SHP77 (cell line): ENCODE data around the gene IFNAR2.
"Not testable (repeated sequence)": the region's sequence is repeated elsewhere in the genome, so short reads cannot be mapped to it uniquely, and the experiment has no call there.

Experiments
- DNase-seq, 2 experiments: peaks; one replicate each; lab custom pipeline; 2025; lab: John Stamatoyannopoulos, UW

IFNAR2 gene

DNA sequence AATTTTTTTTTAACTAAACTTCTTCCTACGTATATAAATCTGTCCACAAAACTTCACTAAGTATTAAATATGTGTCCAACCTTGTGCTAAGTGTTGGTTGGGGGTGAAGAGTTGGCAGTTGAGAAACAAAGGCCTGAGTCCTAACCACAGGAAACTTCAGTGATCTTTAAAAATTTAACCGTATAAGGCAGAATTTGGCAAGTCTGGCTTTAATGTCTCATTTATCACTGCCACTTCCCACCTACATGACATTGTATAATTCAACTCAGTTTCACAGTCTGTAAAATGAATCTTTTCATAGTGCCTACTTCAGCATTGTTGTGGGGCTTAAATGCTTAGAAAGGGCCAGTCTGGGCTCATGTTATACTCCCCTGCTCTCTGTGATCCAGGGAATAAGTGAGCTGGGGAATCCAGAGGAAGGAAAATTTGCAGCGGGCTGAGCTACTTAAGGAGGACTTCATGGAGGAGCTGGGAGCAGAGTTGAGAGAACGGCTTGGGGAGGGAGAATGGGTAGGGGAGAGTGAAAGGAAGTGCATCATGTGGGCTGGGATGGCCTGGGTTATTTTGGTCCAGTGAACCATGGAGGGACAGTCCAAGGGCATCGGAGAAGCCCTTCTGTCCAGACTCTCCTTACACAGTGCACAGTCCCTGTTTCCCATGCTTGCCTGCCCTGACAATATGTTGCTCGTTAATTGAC lies 14.5 kb downstream of the IFNAR2 start:
- no peak for DNase-seq

DNA sequence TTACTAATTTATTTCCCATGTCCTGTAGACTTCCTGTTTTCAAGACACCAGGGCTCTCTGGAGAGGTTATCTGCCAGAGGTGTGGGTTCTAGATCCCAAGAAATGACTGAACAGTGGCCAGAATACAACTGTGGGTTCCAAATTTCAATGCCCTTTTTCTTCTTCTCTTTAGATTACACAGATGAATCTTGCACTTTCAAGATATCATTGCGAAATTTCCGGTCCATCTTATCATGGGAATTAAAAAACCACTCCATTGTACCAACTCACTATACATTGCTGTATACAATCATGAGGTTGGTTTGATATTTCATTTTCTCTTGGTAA lies 15.0 kb downstream of the IFNAR2 start:
- DNase-seq: no peak

DNA sequence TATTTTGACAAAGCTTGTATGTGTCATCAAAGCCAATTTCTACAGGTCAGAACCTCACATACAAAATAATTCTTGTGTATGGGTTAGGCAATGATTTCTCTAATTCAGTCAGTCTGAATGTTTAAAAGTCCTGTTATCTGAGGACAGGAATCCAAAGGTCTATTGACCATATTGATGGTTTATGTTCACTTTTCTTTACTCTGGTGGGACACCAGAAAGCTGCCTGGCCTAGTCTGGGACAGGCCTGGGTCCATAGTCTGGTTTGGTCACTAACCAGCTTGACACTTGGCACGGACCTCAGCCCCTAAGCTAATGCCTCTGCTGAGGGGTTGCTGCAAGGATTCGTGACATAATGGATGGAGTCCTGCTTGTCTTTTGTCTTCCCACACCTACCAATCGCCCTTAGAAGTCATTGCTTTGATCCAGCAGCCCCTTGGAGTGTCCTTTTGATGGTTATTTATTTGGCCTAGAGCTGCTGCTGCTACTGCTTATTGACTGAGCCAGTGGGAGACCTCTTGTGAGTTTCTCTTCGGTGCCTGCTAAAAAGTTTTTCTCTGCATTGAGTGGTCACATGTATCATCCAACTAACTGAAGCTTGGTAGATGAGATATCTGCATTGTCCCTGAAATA lies 15.7 kb downstream of the IFNAR2 start:
- no peak for DNase-seq

DNA sequence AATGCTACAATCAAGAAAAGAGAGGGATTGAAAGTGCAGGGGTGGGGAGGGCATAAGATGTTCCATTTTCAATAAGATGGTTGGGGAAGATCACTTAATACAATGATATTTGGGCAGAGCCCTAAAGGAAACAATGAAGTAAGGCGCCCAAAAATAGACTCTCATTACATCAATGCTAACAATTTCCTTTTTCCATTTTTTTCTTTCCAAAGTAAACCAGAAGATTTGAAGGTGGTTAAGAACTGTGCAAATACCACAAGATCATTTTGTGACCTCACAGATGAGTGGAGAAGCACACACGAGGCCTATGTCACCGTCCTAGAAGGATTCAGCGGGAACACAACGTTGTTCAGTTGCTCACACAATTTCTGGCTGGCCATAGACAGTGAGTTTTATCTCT lies 16.8 kb downstream of the IFNAR2 start:
- DNase-seq: no peak

DNA sequence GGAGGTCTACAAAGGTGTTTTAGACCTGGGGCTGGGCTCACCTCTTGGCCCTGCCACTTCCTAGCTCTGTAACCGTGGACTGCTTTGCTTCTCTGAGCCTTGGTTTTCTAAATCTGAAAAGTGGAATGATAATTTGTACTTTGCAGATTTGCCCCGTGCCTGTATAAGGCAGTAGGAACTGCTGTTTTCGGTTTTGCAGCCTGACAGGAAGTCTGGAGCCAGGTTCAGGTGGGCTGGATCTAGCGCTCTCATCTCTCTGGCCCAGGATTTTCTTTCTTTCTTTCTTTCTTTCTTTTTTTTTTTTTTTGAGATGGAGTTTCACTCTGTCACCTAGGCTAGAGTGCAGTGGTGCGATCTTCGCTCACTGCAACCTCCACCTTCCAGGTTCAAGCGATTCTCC lies 17.2 kb downstream of the IFNAR2 start:
- DNase-seq: no peak

DNA sequence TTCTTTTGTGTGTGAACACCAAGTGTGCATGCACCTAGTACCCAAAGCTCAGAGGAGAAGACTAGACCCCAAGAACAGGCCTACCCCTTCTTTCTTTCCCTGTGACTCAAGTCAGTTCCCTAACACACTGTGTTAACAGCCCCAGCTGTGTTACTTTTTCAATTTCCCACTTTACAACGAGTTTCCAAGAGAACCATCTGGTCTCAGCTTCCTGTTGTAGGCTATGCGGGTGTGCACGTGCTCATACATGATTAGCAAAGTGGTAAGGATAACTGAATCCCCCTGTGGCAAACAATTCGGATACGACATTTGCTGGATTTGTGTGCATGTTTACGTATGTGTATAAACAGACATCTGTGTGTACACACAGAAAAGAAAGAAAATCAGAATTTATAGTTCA lies 17.9 kb downstream of the IFNAR2 start:
- no peak for DNase-seq

DNA sequence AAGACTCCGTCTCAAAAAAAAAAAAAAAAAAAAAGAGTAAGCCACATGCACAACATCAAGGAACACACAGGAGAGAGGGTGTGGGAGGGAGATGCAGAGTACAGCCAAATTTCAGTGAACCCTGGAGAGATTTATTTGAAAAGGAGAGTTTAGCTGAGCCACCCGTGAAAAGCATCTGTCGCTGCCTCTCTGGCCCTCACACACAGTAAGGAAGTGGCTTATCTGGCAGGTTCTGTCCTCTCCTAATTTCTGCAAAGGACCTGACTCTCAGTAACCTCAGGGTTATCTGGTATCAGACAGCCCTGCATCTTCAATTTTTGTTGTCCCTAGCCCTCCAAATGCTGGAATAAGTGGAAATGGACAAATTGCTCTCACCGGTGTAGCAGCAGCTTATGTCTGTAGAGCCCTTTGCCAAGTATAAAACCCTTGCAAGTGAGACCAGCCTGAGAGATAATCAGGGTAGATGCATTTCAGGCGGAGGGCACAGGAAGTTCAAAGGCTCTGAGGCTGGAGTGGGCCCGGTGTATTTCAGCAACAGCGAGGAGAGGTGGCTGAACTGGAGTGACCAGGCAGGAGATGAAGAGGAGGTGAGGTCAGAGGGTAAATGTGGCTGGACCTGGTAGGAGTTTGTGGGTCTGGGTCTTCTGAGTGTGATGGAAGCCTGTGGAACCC lies 19.7 kb downstream of the IFNAR2 start:
- DNase-seq: no peak

DNA sequence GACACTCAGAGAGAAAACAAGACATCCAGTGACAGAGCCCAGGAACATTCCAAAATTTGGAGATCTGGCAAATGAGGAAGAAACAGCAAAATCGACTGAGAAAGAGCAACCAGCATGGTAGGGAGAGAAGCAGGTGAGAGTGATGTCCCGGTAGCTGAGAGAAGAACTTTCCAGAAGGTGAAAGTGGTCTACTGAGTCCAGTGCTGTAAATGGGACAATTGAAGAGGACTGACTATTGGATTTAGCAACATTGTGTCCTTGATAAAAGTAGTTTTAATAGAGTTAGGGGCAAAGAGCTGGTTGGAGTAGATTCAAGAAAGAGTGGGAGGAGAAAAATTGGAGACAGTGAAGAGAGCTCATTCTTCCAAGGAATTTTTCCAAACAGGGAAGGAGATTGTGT lies 21.4 kb downstream of the IFNAR2 start:
- DNase-seq: no peak

DNA sequence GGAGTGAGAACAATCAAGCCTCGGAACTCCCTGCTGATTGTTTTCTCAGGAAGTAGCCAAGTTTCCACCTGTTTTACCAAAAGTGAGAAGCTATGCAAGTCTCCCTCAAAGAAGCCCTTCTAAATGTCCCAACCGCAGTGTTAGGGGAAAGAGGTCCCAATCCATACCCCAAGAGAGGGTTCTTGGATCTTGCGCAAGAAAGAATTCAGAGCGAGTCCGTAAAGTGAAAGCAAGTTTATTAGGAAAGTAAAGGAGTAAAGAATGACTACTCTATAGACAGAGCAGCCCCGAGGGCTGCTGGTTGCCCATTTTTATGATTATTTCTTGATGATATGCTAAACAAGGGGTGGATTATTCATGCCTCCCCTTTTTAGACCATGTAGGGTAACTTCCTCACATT lies 23.6 kb downstream of the IFNAR2 start:
- DNase-seq: not testable (repeated sequence)

DNA sequence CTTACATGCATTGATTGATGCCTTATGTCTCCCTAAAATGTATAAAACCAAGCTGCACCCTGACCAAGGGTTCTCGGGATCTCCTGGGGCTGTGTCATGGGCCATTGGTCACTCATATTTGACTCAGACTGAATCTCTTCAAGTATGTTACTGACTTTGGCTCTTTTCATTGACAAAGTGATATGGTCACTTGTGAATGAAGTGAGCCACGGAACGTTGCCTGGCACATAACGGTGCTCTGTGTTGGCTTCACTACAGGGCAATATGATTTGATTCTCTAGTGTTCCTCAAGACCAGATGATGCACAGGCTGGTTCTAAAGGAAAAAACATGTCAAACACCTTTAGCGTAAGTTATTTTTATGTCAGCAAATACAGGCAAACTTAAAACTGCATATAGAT lies 25.0 kb downstream of the IFNAR2 start:
- DNase-seq: no peak

DNA sequence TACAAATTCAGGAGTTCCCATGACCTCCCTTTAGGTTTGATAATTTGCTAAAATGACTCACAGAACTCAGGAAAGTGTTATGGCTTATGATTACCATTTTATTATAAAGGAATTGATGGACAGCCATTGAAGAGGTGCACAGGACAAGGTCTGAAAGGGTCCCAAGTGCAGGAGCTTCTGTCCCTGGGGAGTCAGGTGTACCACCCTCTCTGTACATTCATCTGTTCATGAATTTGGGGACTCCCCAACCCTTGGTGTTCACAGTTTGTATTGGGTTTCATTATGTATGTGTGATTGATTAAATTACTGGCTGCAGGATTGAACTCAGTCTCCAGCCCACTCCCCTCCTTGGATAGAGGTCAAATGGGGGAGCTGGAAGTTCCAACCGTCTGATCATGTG lies 25.7 kb downstream of the IFNAR2 start:
- DNase-seq: no peak

DNA sequence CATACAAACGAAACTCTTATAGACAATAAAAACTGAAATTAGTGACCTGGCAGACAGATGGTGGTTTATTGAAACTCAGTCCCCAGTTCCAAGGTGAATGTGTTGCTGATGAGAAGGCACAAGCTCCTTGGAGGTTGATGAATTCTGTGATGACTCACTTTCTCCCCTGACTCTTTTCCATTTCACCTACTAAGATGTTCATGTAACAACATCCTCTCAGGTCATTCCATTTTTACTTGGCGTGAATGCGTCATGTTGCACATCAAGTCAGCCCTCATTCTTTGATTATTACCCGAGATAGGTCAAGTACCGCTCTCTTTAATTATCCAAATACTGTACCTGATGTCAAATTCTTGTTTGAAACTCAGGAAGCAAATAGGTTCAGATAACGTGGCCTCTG lies 26.3 kb downstream of the IFNAR2 start:
- no peak for DNase-seq

DNA sequence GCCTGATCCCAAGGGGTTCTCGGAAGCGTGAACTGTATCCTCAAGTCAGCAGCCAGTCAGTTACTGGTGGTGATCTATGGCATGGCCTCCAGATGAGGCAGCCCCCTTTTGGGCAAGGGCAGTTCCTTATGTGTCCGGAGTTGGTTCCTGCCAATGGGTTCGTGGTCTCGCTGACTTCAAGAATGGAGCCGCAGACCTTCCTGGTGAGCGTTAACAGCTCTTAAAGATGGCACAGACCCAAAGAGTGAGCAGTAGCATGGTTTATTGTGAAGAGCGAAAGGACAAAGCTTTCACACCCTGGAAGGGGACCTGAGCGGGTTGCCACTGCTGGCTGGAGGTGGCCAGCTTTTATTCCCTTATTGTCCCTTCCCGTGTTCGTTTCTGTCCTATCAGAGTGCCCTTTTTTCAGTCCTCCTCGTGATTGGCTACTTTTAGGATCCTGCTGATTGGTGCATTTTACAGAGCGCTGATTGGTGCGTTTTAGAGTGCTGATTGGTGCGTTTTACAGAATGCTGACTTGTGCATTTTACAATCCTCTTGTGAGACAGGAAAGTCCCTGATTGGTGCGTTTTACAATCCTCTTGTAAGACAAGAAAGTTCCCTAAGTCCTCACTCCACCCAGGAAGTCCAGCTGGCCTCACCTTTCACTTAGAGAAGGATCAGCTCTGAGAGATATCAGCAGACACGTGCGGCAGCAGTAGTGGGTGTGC lies 27.5 kb downstream of the IFNAR2 start:
- no peak for DNase-seq

DNA sequence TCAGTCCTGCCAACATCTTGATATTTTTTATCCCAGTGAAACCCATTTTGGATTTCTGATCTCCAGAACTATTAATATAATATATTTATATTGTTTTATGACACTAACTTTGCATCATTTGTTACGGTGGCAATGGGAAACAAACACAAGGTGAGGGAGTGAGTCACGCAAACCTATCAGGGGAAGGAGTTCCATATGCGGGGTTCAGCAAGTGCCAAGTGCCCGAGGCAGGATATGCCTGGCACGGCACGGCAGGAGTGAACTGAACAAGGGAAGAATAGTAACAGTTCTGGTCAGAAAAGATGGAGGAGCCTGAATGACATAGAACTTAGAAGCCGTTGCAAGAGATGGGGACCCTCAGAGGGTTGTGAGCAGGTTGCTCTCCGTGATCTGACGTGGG lies 28.7 kb downstream of the IFNAR2 start:
- no peak for DNase-seq

DNA sequence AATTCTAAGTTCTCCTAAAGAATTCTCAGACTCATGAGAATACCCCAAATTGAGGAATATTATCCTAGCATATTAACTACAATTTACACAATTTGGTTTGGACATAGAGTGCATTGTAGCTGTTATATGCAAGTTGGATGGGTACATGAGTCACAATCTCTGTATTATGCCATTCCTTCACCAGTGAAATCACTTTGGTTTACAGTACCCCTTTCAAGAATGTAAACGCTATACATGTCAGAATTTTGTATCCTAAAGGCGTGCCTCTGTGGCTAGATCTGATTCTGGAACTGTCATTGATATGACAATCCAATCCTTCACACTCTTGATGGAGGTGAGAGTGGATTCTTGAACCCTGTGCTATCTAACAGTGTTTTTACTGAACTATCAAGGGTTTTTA lies 29.7 kb downstream of the IFNAR2 start:
- no peak for DNase-seq

DNA sequence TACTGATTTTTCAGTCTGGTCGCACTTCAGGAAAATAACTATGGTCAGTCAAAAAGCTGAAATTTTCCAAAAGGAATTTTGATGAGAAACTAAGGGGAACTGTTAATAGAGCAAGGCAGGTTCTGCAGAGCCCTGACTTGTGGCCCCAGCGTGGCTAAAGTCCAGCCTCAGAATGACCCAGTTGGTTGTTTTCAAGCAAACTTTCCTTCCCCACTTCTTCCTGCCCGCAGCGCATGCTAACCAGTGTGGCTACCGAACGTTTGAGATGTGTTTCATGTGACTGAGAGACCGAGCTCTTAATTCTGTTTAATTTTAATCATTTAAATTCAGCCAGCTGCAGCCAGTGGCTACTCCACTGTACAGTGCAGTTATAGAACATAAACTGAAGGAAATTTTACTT lies 30.3 kb downstream of the IFNAR2 start:
- no peak for DNase-seq

DNA sequence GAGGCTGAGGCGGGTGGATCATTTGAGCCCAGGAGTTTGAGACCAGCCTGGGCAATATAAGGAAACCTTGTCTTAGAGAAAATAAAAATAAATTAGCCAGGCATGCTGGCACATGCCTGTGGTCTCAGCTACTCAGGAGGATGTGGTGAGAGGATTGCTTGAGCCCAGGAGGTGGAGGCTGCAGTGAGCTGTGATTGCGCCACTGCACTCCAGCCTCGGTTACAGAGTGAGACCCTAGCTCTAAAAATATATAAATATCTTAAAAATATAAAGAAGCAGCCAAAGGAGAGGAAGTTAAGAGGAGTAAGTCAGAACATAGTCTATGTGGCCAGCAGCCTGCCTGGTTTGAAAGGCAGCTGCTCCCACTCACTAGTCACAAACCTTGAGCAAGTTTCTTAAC lies 31.9 kb downstream of the IFNAR2 start:
- DNase-seq: no peak

DNA sequence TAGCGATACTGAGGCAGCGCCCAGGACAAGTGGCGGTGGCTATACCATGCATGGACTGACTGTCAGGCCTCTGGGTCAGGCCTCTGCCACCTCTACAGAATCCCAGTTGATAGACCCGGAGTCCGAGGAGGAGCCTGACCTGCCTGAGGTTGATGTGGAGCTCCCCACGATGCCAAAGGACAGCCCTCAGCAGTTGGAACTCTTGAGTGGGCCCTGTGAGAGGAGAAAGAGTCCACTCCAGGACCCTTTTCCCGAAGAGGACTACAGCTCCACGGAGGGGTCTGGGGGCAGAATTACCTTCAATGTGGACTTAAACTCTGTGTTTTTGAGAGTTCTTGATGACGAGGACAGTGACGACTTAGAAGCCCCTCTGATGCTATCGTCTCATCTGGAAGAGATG lies 33.2 kb downstream of the IFNAR2 start:
- DNase-seq: no peak

DNA sequence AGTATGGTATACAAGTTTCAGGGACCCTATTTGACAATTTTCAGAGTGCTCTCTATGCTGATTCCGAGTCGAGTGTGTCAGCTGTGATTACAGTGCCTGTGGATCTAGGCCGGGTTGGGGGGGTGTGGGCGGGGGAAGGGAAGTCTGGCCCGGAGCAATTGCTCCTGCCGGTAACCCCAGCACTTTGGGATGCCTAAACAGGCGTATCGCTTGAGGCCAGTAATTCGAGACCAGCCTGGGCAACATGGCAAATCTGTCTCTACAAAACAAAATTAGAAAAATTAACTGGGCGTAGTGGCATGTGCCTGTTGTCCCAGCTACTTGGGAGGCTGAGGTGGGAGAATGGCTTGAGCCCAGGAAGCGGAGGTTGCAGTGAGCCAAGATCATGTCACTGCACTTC lies 34.8 kb downstream of the IFNAR2 start:
- no peak for DNase-seq

DNA sequence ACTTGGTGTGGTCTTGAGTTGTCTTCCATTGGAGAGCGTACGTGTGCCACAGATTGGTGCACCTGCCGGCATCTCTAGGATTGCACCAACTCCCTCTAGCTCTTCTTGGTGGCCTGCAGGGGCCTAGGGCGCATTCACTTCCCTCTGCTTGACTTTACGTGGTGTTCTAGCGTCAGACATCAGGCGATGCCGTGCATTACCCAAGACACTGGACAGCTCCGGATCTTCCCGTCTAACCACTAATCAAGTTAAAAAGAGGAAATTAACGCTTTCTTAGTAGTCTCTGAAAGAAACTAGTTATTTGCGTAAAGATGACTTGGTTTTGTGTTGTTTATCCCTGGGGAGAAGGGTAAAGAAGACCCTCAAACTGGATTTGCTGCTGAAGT lies 35.9 kb downstream of the IFNAR2 start:
- DNase-seq: peak; percentile 24 to 31

DNA sequence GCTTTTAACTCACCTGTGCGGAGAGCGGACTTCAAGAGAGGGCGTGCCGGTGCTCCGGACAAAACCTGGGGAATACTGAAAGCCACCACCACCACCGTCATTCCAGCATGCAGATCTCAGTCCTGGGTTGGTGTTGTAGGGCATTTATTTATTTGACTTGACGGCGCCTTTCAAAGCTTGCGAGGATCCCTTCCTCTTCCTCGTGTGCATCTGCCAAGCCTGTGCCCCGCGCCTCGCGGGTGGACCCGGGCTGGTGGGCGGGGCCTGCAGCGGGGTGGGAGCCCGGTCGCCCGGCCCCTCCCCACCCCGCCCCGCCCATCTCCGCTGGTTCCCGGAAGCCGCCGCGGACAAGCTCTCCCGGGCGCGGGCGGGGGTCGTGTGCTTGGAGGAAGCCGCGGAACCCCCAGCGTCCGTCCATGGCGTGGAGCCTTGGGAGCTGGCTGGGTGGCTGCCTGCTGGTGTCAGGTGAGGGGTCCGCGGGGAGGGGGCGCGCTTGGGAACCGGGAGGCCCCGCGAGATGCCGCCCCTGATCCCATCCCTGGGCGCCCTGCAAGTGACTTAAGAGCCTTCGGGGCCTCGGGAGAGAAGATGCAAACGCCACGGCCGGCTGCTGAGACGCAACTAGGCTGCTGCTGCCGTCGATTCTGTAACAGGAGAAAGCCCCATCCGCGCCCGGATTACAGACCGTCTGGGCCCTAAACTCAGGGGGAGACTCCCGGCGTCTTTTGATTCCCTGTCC lies 36.5 kb downstream of the IFNAR2 start, which contains the start of gene IL10RB:
Gene IL10RB, plus strand, starts transcription at position 318 of the 739 bp plus-strand sequence. Its CDS starts 99 bp downstream, at position 417.
- DNase-seq: peak; percentile 58 to 73

DNA sequence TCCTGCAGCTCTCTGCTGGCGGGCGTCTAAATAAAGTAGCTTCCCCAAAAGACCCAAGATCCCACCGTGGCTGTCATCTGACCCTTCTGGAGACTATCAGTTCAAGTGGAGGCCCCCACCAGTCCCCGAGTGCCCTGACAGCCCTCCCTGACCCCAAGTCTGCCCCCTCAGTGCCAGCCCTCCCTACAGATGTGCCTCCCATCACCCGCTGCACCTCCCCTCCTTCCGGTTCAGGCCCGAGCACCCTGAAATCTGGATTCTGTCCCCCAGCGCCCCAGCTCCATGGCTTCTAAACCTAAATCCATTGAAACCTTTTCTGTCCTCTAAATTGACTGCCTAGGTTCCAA lies 37.0 kb downstream of the IFNAR2 start:
- no peak for DNase-seq
